ENCODE data around the gene AKAP4. TPM values are rescaled to one million over a fixed set of nuclear protein-coding genes. Genes with fewer than 3 reads are reported as not detected.
A peak's percentile ranks its signal among the peaks of the same experiment; 100 is the strongest.

The AKAP4 gene, protein sequence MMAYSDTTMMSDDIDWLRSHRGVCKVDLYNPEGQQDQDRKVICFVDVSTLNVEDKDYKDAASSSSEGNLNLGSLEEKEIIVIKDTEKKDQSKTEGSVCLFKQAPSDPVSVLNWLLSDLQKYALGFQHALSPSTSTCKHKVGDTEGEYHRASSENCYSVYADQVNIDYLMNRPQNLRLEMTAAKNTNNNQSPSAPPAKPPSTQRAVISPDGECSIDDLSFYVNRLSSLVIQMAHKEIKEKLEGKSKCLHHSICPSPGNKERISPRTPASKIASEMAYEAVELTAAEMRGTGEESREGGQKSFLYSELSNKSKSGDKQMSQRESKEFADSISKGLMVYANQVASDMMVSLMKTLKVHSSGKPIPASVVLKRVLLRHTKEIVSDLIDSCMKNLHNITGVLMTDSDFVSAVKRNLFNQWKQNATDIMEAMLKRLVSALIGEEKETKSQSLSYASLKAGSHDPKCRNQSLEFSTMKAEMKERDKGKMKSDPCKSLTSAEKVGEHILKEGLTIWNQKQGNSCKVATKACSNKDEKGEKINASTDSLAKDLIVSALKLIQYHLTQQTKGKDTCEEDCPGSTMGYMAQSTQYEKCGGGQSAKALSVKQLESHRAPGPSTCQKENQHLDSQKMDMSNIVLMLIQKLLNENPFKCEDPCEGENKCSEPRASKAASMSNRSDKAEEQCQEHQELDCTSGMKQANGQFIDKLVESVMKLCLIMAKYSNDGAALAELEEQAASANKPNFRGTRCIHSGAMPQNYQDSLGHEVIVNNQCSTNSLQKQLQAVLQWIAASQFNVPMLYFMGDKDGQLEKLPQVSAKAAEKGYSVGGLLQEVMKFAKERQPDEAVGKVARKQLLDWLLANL
- not detected in 2 replicates for total RNA-seq (ENCODE audit: low replicate concordance)
- long read RNA-seq, result 0 reads

DNA sequence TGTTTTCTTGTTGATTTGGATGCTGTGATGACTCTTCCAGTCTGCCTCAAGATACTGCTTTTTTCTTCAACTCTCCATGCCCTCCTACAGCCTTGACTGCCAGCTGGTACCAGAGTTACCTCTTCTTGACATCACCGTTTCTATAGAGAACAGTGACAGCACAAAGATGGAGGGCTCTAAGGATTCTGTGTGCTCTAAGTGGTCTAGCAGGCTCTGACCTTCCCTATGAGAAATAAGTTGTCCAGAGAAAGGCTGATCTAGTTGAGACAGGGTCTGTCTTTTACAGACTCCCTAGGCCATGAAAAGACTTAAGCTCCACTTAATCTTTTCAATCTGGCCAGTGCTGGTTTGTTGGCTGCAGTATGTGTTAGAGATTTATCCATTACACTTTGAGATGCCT lies at the start of gene AKAP4:
TSS of gene AKAP4 (minus strand) at position 101 of the 400 bp plus-strand sequence. CDS start 118 bp downstream, outside the sequence.
- Mint-ChIP-seq H3K27me3 (no peaks in the 10 kb centered on the region), H3K9me3 (no peaks in the 10 kb centered on the region), H3K4me1 (ENCODE audit: unreplicated experiment) (no peaks in the 10 kb centered on the region), H3K4me3 (no peak within 1 kb of the TSS), H3K36me3 (no peaks in the 10 kb centered on the region), H3K27ac (no peak within 1 kb of the TSS)
- TF ChIP-seq, protein P1, sequence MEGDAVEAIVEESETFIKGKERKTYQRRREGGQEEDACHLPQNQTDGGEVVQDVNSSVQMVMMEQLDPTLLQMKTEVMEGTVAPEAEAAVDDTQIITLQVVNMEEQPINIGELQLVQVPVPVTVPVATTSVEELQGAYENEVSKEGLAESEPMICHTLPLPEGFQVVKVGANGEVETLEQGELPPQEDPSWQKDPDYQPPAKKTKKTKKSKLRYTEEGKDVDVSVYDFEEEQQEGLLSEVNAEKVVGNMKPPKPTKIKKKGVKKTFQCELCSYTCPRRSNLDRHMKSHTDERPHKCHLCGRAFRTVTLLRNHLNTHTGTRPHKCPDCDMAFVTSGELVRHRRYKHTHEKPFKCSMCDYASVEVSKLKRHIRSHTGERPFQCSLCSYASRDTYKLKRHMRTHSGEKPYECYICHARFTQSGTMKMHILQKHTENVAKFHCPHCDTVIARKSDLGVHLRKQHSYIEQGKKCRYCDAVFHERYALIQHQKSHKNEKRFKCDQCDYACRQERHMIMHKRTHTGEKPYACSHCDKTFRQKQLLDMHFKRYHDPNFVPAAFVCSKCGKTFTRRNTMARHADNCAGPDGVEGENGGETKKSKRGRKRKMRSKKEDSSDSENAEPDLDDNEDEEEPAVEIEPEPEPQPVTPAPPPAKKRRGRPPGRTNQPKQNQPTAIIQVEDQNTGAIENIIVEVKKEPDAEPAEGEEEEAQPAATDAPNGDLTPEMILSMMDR (conservative IDR thresholded peaks at IDR 0.05), result no peak
- no peak for DNase-seq (ENCODE audit: extremely low spot score, unreplicated experiment)

DNA sequence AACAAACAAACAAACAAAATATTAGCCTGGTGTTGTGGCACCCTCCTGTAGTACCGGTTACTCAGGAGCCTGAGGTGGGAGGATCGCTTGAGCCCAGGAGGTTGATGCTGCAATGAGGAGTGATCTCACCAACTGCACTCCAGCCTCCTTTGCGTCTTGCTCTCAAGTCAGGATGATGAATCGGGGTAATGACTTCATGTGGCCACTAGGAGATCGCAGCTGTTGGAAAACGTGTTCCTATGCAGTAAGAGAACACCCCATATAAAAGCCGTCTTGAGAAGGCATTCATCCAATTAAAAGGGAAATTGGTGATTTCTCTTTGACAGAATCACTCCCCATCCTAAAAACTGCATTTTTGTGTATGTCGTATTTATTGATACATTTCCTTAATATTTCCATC lies 10.7 kb upstream of the AKAP4 start:
- no peak overlapping the region for H3K27ac Mint-ChIP-seq
- H3K27me3 Mint-ChIP-seq, result no peaks in the 10 kb centered on the region

DNA sequence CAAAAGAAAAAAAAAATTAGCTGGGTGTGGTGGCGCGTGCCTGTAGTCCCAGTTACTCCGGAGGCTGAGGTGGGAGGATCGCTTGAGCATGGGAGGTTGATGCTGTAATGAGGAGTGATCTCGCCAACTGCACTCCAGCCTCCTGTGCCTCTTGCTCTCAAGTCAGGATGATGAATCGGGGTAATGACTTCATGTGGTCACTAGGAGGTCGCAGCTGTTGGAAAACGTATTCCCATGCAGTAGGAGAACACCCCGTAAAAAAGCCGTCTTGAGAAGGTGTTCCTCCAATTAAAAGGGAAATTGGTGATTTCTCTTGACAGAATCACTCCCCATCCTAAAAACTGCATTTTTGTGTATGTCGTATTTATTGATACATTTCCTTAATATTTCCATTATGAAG lies 5.9 kb upstream of the AKAP4 start:
- Mint-ChIP-seq H3K36me3 (no peaks in the 10 kb centered on the region), H3K4me1 (ENCODE audit: unreplicated experiment) (no peaks in the 10 kb centered on the region), H3K9me3 (no peaks in the 10 kb centered on the region), H3K27me3 (no peaks in the 10 kb centered on the region), H3K4me3 (no peak overlapping the region), H3K27ac (no peak overlapping the region)
- TF ChIP-seq, protein P1 (conservative IDR thresholded peaks at IDR 0.05), result no peak
- DNase-seq (ENCODE audit: extremely low spot score, unreplicated experiment), result no peak

More for the DNA sequence above, 10.7 kb upstream of the AKAP4 start:
- DNase-seq (ENCODE audit: extremely low spot score, unreplicated experiment), result no peak
- Mint-ChIP-seq H3K4me3 (no peak overlapping the region), H3K4me1 (ENCODE audit: unreplicated experiment) (no peaks in the 10 kb centered on the region), H3K36me3 (no peaks in the 10 kb centered on the region), H3K9me3 (no peaks in the 10 kb centered on the region)
- TF ChIP-seq, protein P1 (conservative IDR thresholded peaks at IDR 0.05), result peak; percentile 57

DNA sequence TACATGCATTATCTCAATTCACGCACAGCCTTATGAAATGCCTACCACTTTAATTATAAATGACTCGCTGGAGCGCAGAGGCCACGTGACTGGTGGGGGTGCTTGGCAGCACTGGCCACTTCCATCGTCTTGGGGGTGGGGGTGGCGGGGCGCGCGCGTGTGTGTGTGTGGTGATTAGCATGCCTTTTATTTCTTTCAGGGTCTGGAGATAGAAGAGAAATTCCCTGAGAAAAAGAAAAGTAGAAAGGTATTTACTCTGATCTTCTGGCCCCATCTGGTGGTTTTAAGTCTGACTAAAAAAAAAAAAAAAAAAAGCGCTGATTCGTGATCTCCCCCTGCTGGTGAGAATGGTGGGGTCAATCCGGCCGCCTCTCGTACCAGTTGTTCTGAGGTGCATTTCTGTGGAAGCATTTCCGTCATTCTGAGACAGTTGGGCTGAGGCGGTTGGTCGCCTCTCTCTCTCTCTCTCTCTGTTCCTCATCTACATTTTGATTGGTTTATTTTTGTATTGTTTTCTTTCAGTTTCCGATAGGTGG lies 3.6 kb upstream of the AKAP4 start, which contains the start of gene CCNB3:
TSS of gene CCNB3 (plus strand) at position 402 of the 536 bp plus-strand sequence. CDS start 80,399 bp downstream, outside the sequence.
- TF ChIP-seq, protein P1 (conservative IDR thresholded peaks at IDR 0.05), result peak; percentile 78
- H3K4me3 Mint-ChIP-seq, result peak within 1 kb of the TSS; percentile 84
- H3K4me1 Mint-ChIP-seq (ENCODE audit: unreplicated experiment), result no peaks in the 10 kb centered on the region
- no peaks in the 10 kb centered on the region for H3K36me3 Mint-ChIP-seq
- H3K27ac Mint-ChIP-seq, result peak within 1 kb of the TSS; percentile 65
- no peaks in the 10 kb centered on the region for H3K27me3 Mint-ChIP-seq
- no peaks in the 10 kb centered on the region for H3K9me3 Mint-ChIP-seq
- DNase-seq (ENCODE audit: extremely low spot score, unreplicated experiment), result no peak

DNA sequence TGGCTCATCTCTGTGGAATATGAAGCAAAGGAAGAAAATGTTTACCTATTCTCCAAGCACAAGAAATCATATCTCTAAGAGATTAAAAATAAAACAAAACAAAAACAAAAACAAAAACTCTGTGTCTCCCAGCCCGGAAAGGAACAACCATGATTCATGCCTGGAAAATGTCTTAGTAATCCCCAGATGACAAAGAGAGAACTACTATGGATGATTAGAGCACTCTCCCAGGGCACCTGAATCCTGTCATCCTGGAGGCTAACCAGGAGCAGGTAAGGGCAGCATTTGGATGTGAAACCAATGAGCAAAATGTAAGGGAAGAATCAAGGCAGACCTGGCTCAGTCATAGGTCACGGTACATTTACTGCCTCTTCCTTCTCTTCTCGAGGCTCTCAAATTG lies 1.7 kb upstream of the AKAP4 start:
- no peaks in the 10 kb centered on the region for H3K4me1 Mint-ChIP-seq (ENCODE audit: unreplicated experiment)
- no peaks in the 10 kb centered on the region for H3K27me3 Mint-ChIP-seq
- H3K9me3 Mint-ChIP-seq, result no peaks in the 10 kb centered on the region
- TF ChIP-seq, protein P1 (conservative IDR thresholded peaks at IDR 0.05), result no peak
- H3K4me3 Mint-ChIP-seq, result peak overlapping the region; percentile 42
- H3K36me3 Mint-ChIP-seq, result no peaks in the 10 kb centered on the region
- DNase-seq (ENCODE audit: extremely low spot score, unreplicated experiment), result no peak
- no peak overlapping the region for H3K27ac Mint-ChIP-seq
